Neural cell (in vitro differentiated cells): ENCODE data around the gene KIF16B. TPM values are rescaled to one million over a fixed set of nuclear protein-coding genes. Genes with fewer than 3 reads are reported as not detected.

Experiments
- H2AFZ ChIP-seq: fragments of 200-600, 300-800 bp; sonication (generic), shearing (Covaris generic); 2 replicates; pipeline ENCODE4 v1.6.0; 2014; ENCODE audit warnings: low read depth, mild to moderate bottlenecking, antibody characterized with exemption, low read length, moderate library complexity
- H3F3A ChIP-seq: fragments of 200-600 bp; shearing (Covaris generic); 2 replicates; pipeline ENCODE4 v1.6.1; 2016; ENCODE audit warnings: mild to moderate bottlenecking, moderate library complexity, mixed read lengths, antibody characterized with exemption, low read length; ENCODE audit not compliant: insufficient read depth, poor library complexity, severe bottlenecking
- H3K27ac ChIP-seq: fragments of 200-600, 300-800 bp; sonication (generic), shearing (Covaris generic); 2 replicates; pipeline ENCODE4 v1.5.1; 2014; ENCODE audit warnings: mild to moderate bottlenecking, low read length, moderate library complexity
- H3K27me3 ChIP-seq: fragments of 300-800, 200-600 bp; sonication (generic), shearing (Covaris generic); 2 replicates; pipeline ENCODE4 v1.6.0; 2014; ENCODE audit warnings: mild to moderate bottlenecking, low read depth, low read length, moderate library complexity; ENCODE audit not compliant: insufficient read depth
- H3K36me3 ChIP-seq: fragments of 300-800, 200-600 bp; sonication (generic), shearing (Covaris generic); 2 replicates; pipeline ENCODE4 v1.5.1; 2014; ENCODE audit warnings: mild to moderate bottlenecking, antibody characterized with exemption, low read length, moderate library complexity; ENCODE audit not compliant: insufficient read depth
- H3K4me2 ChIP-seq: fragments of 300-800, 200-600 bp; sonication (generic), shearing (Covaris generic); 2 replicates; pipeline ENCODE4 v1.6.0; 2014; ENCODE audit warnings: mild to moderate bottlenecking, low read length
- H3K4me3 ChIP-seq: fragments of 300-800, 200-600 bp; sonication (generic), shearing (Covaris generic); 2 replicates; pipeline ENCODE4 v1.5.1; 2014; ENCODE audit warnings: mild to moderate bottlenecking, low read length, moderate library complexity
- H3K79me2 ChIP-seq: fragments of 200-600 bp; shearing (Covaris generic); replicated peaks from 2 replicates; pipeline ENCODE4 v1.6.0; 2014; ENCODE audit warnings: mild to moderate bottlenecking, low read length, moderate library complexity; ENCODE audit not compliant: insufficient read depth
- H3K9ac ChIP-seq: fragments of 300-800, 200-600 bp; sonication (generic), shearing (Covaris generic); 2 replicates; pipeline ENCODE4 v1.6.1; 2016; ENCODE audit warnings: mild to moderate bottlenecking, low read length, mixed read lengths
- H3K9me2 ChIP-seq: fragments of 200-600 bp; shearing (Covaris generic); 2 replicates; pipeline ENCODE4 v1.6.1; 2016; ENCODE audit warnings: mild to moderate bottlenecking, low read length, mixed read lengths; ENCODE audit not compliant: insufficient read depth
- H3K9me3 ChIP-seq: fragments of 200-600, 300-800 bp; sonication (generic), shearing (Covaris generic); 2 replicates; pipeline ENCODE4 v1.6.1; 2016; ENCODE audit warnings: mild to moderate bottlenecking, mixed run types, low read length, moderate library complexity, mixed read lengths
- H4K20me1 ChIP-seq: fragments of 200-600 bp; shearing (Covaris generic); 2 replicates; pipeline ENCODE4 v1.6.1; 2016; ENCODE audit warnings: mild to moderate bottlenecking, mixed run types; ENCODE audit not compliant: insufficient read depth
- CTCF ChIP-seq: fragments of 450-650 bp; IDR thresholded peaks from 2 replicates; pipeline ENCODE4 v1.5.1; 2014; ENCODE audit warnings: antibody characterized with exemption, mild to moderate bottlenecking, moderate library complexity; ENCODE audit not compliant: poor library complexity, severe bottlenecking
- EP300 ChIP-seq: fragments of 450-650 bp; conservative IDR thresholded peaks from 2 replicates; pipeline ENCODE4 v1.6.1; 2014; ENCODE audit warnings: antibody characterized with exemption, mild to moderate bottlenecking, moderate library complexity; ENCODE audit not compliant: poor library complexity, severe bottlenecking
- EZH2 ChIP-seq: fragments of 200-600, 300-800 bp; shearing (Covaris generic), sonication (generic); IDR thresholded peaks from 2 replicates; pipeline ENCODE4 v1.6.1; 2014; ENCODE audit warnings: antibody characterized with exemption, low read length, borderline replicate concordance, mild to moderate bottlenecking; ENCODE audit not compliant: insufficient read depth, poor library complexity, severe bottlenecking
- MXI1 ChIP-seq: fragments of 450-650 bp; conservative IDR thresholded peaks from 2 replicates; pipeline ENCODE4 v1.6.1; 2014; ENCODE audit warnings: antibody characterized with exemption, mild to moderate bottlenecking; ENCODE audit not compliant: poor library complexity, severe bottlenecking
- POLR2AphosphoS5 ChIP-seq: IDR thresholded peaks from 2 replicates; pipeline ENCODE4 v1.6.1; 2012
- RAD21 ChIP-seq: fragments of 450-650 bp; conservative IDR thresholded peaks from 2 replicates; pipeline ENCODE4 v1.6.1; 2014; ENCODE audit warnings: antibody characterized with exemption, mild to moderate bottlenecking, moderate library complexity
- REST ChIP-seq: IDR thresholded peaks from 2 replicates; pipeline ENCODE4 v1.6.1; 2012; ENCODE audit warnings: borderline replicate concordance
- SMC3 ChIP-seq: fragments of 450-650 bp; conservative IDR thresholded peaks from 2 replicates; pipeline ENCODE4 v1.6.1; 2014; ENCODE audit warnings: antibody characterized with exemption, mild to moderate bottlenecking, moderate library complexity; ENCODE audit not compliant: poor library complexity
- TAF1 ChIP-seq: IDR thresholded peaks from 2 replicates; pipeline ENCODE4 v1.6.1; 2012; ENCODE audit warnings: low read depth
- polyA plus RNA-seq: library from polyadenylated mRNA; depleted of rRNA; stranded (reverse); fragments of >200 nt; gene quantifications from 2 replicates; pipeline ENCODE4 v1.2.3, GENCODE V29; 2014

The KIF16B gene
- polyA plus RNA-seq, 1 donor from 2014 or later = 3.8 TPM

- no peak overlapping the region for H2AFZ ChIP-seq
- no peak overlapping the region for H3K4me2 ChIP-seq
- no peaks in the 10 kb centered on the region for H3K27me3 ChIP-seq
- no peaks in the 10 kb centered on the region for H4K20me1 ChIP-seq
- no peaks in the 10 kb centered on the region for H3K9me3 ChIP-seq
- no peaks in the 10 kb centered on the region for H3F3A ChIP-seq
- H3K79me2 ChIP-seq = no peaks in the 10 kb centered on the region
- no peak overlapping the region for H3K27ac ChIP-seq
- H3K36me3 ChIP-seq = no peaks in the 10 kb centered on the region
- no peaks in the 10 kb centered on the region for H3K9me2 ChIP-seq
- H3K9ac ChIP-seq = no peak overlapping the region
- no peak overlapping the region for H3K4me3 ChIP-seq
- TF ChIP-seq EZH2 (no peak), SMC3 (no peak), REST (no peak), RAD21 (no peak), CTCF (no peak), EP300 (no peak), MXI1 (no peak), TAF1 (no peak), POLR2AphosphoS5 (no peak)
Measured at GRCh38 chr20:16527438-16527837, 45.8 kb downstream of the KIF16B start.

- H3F3A ChIP-seq = no peaks in the 10 kb centered on the region
Measured at GRCh38 chr20:16526433-16527380, 46.5 kb downstream of the KIF16B start.

More at GRCh38 chr20:16526433-16527380, 46.5 kb downstream of the KIF16B start:
- no peaks in the 10 kb centered on the region for H3K9me3 ChIP-seq
- H3K9me2 ChIP-seq = no peaks in the 10 kb centered on the region
- H3K36me3 ChIP-seq = no peaks in the 10 kb centered on the region
- TF ChIP-seq CTCF (no peak), TAF1 (no peak), RAD21 (no peak), SMC3 (no peak), POLR2AphosphoS5 (no peak), MXI1 (no peak), EZH2 (no peak), REST (no peak), EP300 (no peak)
- no peaks in the 10 kb centered on the region for H3K79me2 ChIP-seq
- H3K27ac ChIP-seq = no peak overlapping the region
- H3K9ac ChIP-seq = no peak overlapping the region
- no peaks in the 10 kb centered on the region for H4K20me1 ChIP-seq
- H3K27me3 ChIP-seq = no peaks in the 10 kb centered on the region
- H3K4me3 ChIP-seq = no peak overlapping the region
- no peak overlapping the region for H2AFZ ChIP-seq
- H3K4me2 ChIP-seq = no peak overlapping the region
